ENCODE results near the gene GCK.

Gene GCK

GRCh38 chr7:44097064-44097932 is 91.9 kb downstream of the GCK start:
- Histone ChIP-seq H3K27ac (ENCODE audit: low read depth, low read length) (no peak overlapping the region), H4K91ac (ENCODE audit: low read depth, low read length) (no peak overlapping the region), H3K4ac (ENCODE audit: low read depth, low read length) (no peak overlapping the region), H3K4me2 (ENCODE audit: low read length) (no peak overlapping the region), H2AFZ (ENCODE audit: insufficient read depth, low read length, poor library complexity) (no peak overlapping the region), H2AK5ac (ENCODE audit: low read length) (no peak overlapping the region), H3K9me3 (ENCODE audit: insufficient read depth, low read depth, low read length) (no peaks in the 10 kb centered on the region), H2BK12ac (ENCODE audit: low read length) (no peak overlapping the region), H3K9ac (ENCODE audit: low read length) (no peak overlapping the region), H3K4me3 (ENCODE audit: low read depth, low read length) (no peak overlapping the region), H3K79me2 (ENCODE audit: control insufficient read depth, insufficient read depth, low read length, poor library complexity) (no peaks in the 10 kb centered on the region), H2BK5ac (ENCODE audit: low read depth, low read length, poor library complexity) (no peak overlapping the region), H4K12ac (ENCODE audit: low read depth, low read length) (no peak overlapping the region), H3K18ac (ENCODE audit: low read length) (no peak overlapping the region), H3K23ac (ENCODE audit: low read length) (no peak overlapping the region), H3K4me1 (ENCODE audit: control insufficient read depth in 1 of 2, insufficient read depth in 2 of 2, low read length in 2 of 2) (no peaks in the 10 kb centered on the region), H2BK120ac (ENCODE audit: insufficient read depth, low read length, poor library complexity) (no peak overlapping the region), H3K79me1 (ENCODE audit: low read length) (no peaks in the 10 kb centered on the region), H3K36me3 (ENCODE audit: control insufficient read depth in 1 of 2, insufficient read depth in 2 of 2, low read length in 2 of 2) (no peaks in the 10 kb centered on the region), H3K27me3 (ENCODE audit: insufficient read depth, low read length) (no peaks in the 10 kb centered on the region), H3K14ac (ENCODE audit: low read length) (no peak overlapping the region), H4K8ac (ENCODE audit: low read depth, low read length) (no peak overlapping the region)
- WGBS (ENCODE audit: extremely low coverage, insufficient coverage, insufficient read length): no CpG with 5 or more reads among the region's 9 CpGs
- DNase-seq: no peak

GRCh38 chr7:44096326-44096881 is 92.8 kb downstream of the GCK start:
- no peaks in the 10 kb centered on the region for H3K36me3 ChIP-seq (ENCODE audit: control insufficient read depth in 1 of 2, insufficient read depth in 2 of 2, low read length in 2 of 2)
- no peak overlapping the region for H3K4ac ChIP-seq (ENCODE audit: low read depth, low read length)
- no peaks in the 10 kb centered on the region for H3K79me2 ChIP-seq (ENCODE audit: control insufficient read depth, insufficient read depth, low read length, poor library complexity)
- no CpG with 5 or more reads among the region's 8 CpGs for WGBS (ENCODE audit: extremely low coverage, insufficient coverage, insufficient read length)
- H3K27ac ChIP-seq (ENCODE audit: low read depth, low read length): no peak overlapping the region
- H3K79me1 ChIP-seq (ENCODE audit: low read length): no peaks in the 10 kb centered on the region
- H3K9me3 ChIP-seq (ENCODE audit: insufficient read depth, low read depth, low read length): no peaks in the 10 kb centered on the region
- no peak overlapping the region for H2BK5ac ChIP-seq (ENCODE audit: low read depth, low read length, poor library complexity)
- no peak overlapping the region for H3K23ac ChIP-seq (ENCODE audit: low read length)
- H3K4me1 ChIP-seq (ENCODE audit: control insufficient read depth in 1 of 2, insufficient read depth in 2 of 2, low read length in 2 of 2): no peaks in the 10 kb centered on the region
- DNase-seq: no peak
- no peak overlapping the region for H3K4me3 ChIP-seq (ENCODE audit: low read depth, low read length)
- no peaks in the 10 kb centered on the region for H3K27me3 ChIP-seq (ENCODE audit: insufficient read depth, low read length)
- no peak overlapping the region for H3K4me2 ChIP-seq (ENCODE audit: low read length)
- H2AK5ac ChIP-seq (ENCODE audit: low read length): no peak overlapping the region
- no peak overlapping the region for H4K8ac ChIP-seq (ENCODE audit: low read depth, low read length)
- no peak overlapping the region for H3K18ac ChIP-seq (ENCODE audit: low read length)
- no peak overlapping the region for H2AFZ ChIP-seq (ENCODE audit: insufficient read depth, low read length, poor library complexity)
- no peak overlapping the region for H2BK120ac ChIP-seq (ENCODE audit: insufficient read depth, low read length, poor library complexity)
- no peak overlapping the region for H2BK12ac ChIP-seq (ENCODE audit: low read length)
- no peak overlapping the region for H4K91ac ChIP-seq (ENCODE audit: low read depth, low read length)
- H3K14ac ChIP-seq (ENCODE audit: low read length): no peak overlapping the region
- H3K9ac ChIP-seq (ENCODE audit: low read length): no peak overlapping the region
- no peak overlapping the region for H4K12ac ChIP-seq (ENCODE audit: low read depth, low read length)

GRCh38 chr7:44095781-44096180 is 93.5 kb downstream of the GCK start:
- no peak overlapping the region for H2AFZ ChIP-seq (ENCODE audit: insufficient read depth, low read length, poor library complexity)
- no CpG with 5 or more reads among the region's 3 CpGs for WGBS (ENCODE audit: extremely low coverage, insufficient coverage, insufficient read length)
- H3K9ac ChIP-seq (ENCODE audit: low read length): no peak overlapping the region
- H4K8ac ChIP-seq (ENCODE audit: low read depth, low read length): no peak overlapping the region
- no peak overlapping the region for H4K12ac ChIP-seq (ENCODE audit: low read depth, low read length)
- no peak overlapping the region for H3K18ac ChIP-seq (ENCODE audit: low read length)
- H3K14ac ChIP-seq (ENCODE audit: low read length): no peak overlapping the region
- no peaks in the 10 kb centered on the region for H3K9me3 ChIP-seq (ENCODE audit: insufficient read depth, low read depth, low read length)
- H2BK120ac ChIP-seq (ENCODE audit: insufficient read depth, low read length, poor library complexity): no peak overlapping the region
- no peak overlapping the region for H2BK12ac ChIP-seq (ENCODE audit: low read length)
- H3K79me2 ChIP-seq (ENCODE audit: control insufficient read depth, insufficient read depth, low read length, poor library complexity): no peaks in the 10 kb centered on the region
- H3K79me1 ChIP-seq (ENCODE audit: low read length): no peaks in the 10 kb centered on the region
- H3K27me3 ChIP-seq (ENCODE audit: insufficient read depth, low read length): no peaks in the 10 kb centered on the region
- no peak overlapping the region for H3K23ac ChIP-seq (ENCODE audit: low read length)
- H2AK5ac ChIP-seq (ENCODE audit: low read length): no peak overlapping the region
- no peak overlapping the region for H3K4me3 ChIP-seq (ENCODE audit: low read depth, low read length)
- no peak for DNase-seq
- no peak overlapping the region for H2BK5ac ChIP-seq (ENCODE audit: low read depth, low read length, poor library complexity)
- no peak overlapping the region for H3K27ac ChIP-seq (ENCODE audit: low read depth, low read length)
- H3K4me1 ChIP-seq (ENCODE audit: control insufficient read depth in 1 of 2, insufficient read depth in 2 of 2, low read length in 2 of 2): no peaks in the 10 kb centered on the region
- H3K36me3 ChIP-seq (ENCODE audit: control insufficient read depth in 1 of 2, insufficient read depth in 2 of 2, low read length in 2 of 2): no peaks in the 10 kb centered on the region
- no peak overlapping the region for H4K91ac ChIP-seq (ENCODE audit: low read depth, low read length)
- no peak overlapping the region for H3K4ac ChIP-seq (ENCODE audit: low read depth, low read length)
- no peak overlapping the region for H3K4me2 ChIP-seq (ENCODE audit: low read length)

- Histone ChIP-seq H3K23ac (ENCODE audit: low read length) (no peak overlapping the region), H4K8ac (ENCODE audit: low read depth, low read length) (no peak overlapping the region), H3K36me3 (ENCODE audit: control insufficient read depth in 1 of 2, insufficient read depth in 2 of 2, low read length in 2 of 2) (no peaks in the 10 kb centered on the region), H3K9me3 (ENCODE audit: insufficient read depth, low read depth, low read length) (no peaks in the 10 kb centered on the region), H2BK12ac (ENCODE audit: low read length) (no peak overlapping the region), H3K27me3 (ENCODE audit: insufficient read depth, low read length) (no peaks in the 10 kb centered on the region), H3K27ac (ENCODE audit: low read depth, low read length) (no peak overlapping the region), H2BK120ac (ENCODE audit: insufficient read depth, low read length, poor library complexity) (no peak overlapping the region), H4K91ac (ENCODE audit: low read depth, low read length) (no peak overlapping the region), H4K12ac (ENCODE audit: low read depth, low read length) (no peak overlapping the region), H3K79me1 (ENCODE audit: low read length) (no peaks in the 10 kb centered on the region), H3K14ac (ENCODE audit: low read length) (no peak overlapping the region), H3K79me2 (ENCODE audit: control insufficient read depth, insufficient read depth, low read length, poor library complexity) (no peaks in the 10 kb centered on the region), H2BK5ac (ENCODE audit: low read depth, low read length, poor library complexity) (no peak overlapping the region), H3K4me3 (ENCODE audit: low read depth, low read length) (no peak overlapping the region), H3K4me1 (ENCODE audit: control insufficient read depth in 1 of 2, insufficient read depth in 2 of 2, low read length in 2 of 2) (no peaks in the 10 kb centered on the region), H3K9ac (ENCODE audit: low read length) (no peak overlapping the region), H2AK5ac (ENCODE audit: low read length) (no peak overlapping the region), H3K4ac (ENCODE audit: low read depth, low read length) (no peak overlapping the region), H2AFZ (ENCODE audit: insufficient read depth, low read length, poor library complexity) (no peak overlapping the region), H3K4me2 (ENCODE audit: low read length) (no peak overlapping the region), H3K18ac (ENCODE audit: low read length) (no peak overlapping the region)
- WGBS (ENCODE audit: extremely low coverage, insufficient coverage, insufficient read length): no CpG with 5 or more reads among the region's 2 CpGs
- no peak for DNase-seq
Observed at GRCh38 chr7:44094883-44095592, 94.2 kb downstream of the GCK start.

Measured in trophoblast cell (in vitro differentiated cells and primary cell).